Left renal cortex interstitium (tissue), 4 donors: ENCODE data around the gene PDE6D. TPM values are rescaled to one million over a fixed set of nuclear protein-coding genes. Genes with fewer than 3 reads are reported as not detected.

ENCODE experiments used
- DNase-seq, 4 donors: peaks; one replicate each; pipeline ENCODE4 v3.0.0-alpha.2; 2013; ENCODE audit warnings: low read depth in 4 of 4, low spot score in 2 of 4, missing footprints in 1 of 4
- polyA plus RNA-seq, 4 donors: library from polyadenylated mRNA; unstranded; fragments of 120-200 nt; gene quantifications; one replicate each; pipeline ENCODE4 v1.2.1, GENCODE V29; 2013; ENCODE audit not compliant: insufficient read length in 4 of 4

Gene PDE6D
- polyA plus RNA-seq, 4 donors: 26.0 to 27.8 (median 27.6) TPM

GRCh38 chr2:231685349-231686191 is 95.5 kb downstream of the PDE6D start:
- DNase-seq: no peak

GRCh38 chr2:231684314-231685223 is 96.5 kb downstream of the PDE6D start:
- no peak for DNase-seq

- DNase-seq: no peak
Measured at GRCh38 chr2:231683292-231684235, 97.5 kb downstream of the PDE6D start.

GRCh38 chr2:231682603-231683291 is 98.3 kb downstream of the PDE6D start:
- DNase-seq: no peak

Other genes starting within 250 kb of the PDE6D start
- gene TEX44, start 188.4 kb downstream of the PDE6D start, polyA plus RNA-seq: not detected
- 1,000 to 10,000 TPM; 1,980 to 2,418 (median 2,231) TPM for gene PTMA, start 72.8 kb downstream of the PDE6D start, polyA plus RNA-seq
- 10 to 100 TPM; 47.2 to 71.5 (median 63.1) TPM for gene COPS7B, start 5.2 kb upstream of the PDE6D start, polyA plus RNA-seq
- under 1 TPM; 0.34 to 0.79 (median 0.63) TPM for gene NPPC, start 145.1 kb upstream of the PDE6D start, polyA plus RNA-seq
- gene DIS3L2, start 180.4 kb upstream of the PDE6D start, polyA plus RNA-seq: 10 to 100 TPM; 28.8 to 47.2 (median 36.4) TPM